A673 (cell line): ENCODE measurements around the gene USP32. TPM values are rescaled to one million over a fixed set of nuclear protein-coding genes. Genes with fewer than 3 reads are reported as not detected.

Experiments
- BruUV-seq: library from RNA; stranded (reverse); fragments of 400-500 nt; replicated peaks from 2 replicates; lab custom pipeline; 2021; lab: Mats Ljungman, UMichigan
- CTCF ChIA-PET: fragments of 300-600 bp; sonication (Branson Sonifier 250); formaldehyde crosslinking; loops from one replicate; lab custom pipeline; 2022; ENCODE audit warnings: antibody characterized with exemption; lab: Charles Lee
- POLR2A ChIA-PET: fragments of 300-600 bp; sonication (Branson Sonifier 250); formaldehyde crosslinking; loops from one replicate; lab custom pipeline; 2022; ENCODE audit warnings: antibody characterized with exemption; ENCODE audit not compliant: low non-redundant PET; lab: Charles Lee
- DNase-seq: peaks from one replicate; pipeline ENCODE4 v3.0.0-alpha.2; 2015; ENCODE audit warnings: low spot score
- H3K27ac ChIP-seq: fragments of 200-600 bp; sonication (generic); 2 replicates; pipeline ENCODE4 v1.5.1; 2016; ENCODE audit warnings: mixed run types, low read depth, mild to moderate bottlenecking, mixed read lengths, antibody characterized with exemption, low read length; ENCODE audit not compliant: poor library complexity, severe bottlenecking
- H3K27me3 ChIP-seq: fragments of 200-600 bp; sonication (generic); replicated peaks from 2 replicates; pipeline ENCODE4 v1.6.1; 2017; ENCODE audit warnings: mixed run types, low read depth, mild to moderate bottlenecking, mixed read lengths, antibody characterized with exemption, low read length; ENCODE audit not compliant: insufficient read depth, poor library complexity
- H3K36me3 ChIP-seq: fragments of 200-600 bp; sonication (generic); 2 replicates; pipeline ENCODE4 v1.6.1; 2016; ENCODE audit warnings: mixed run types, mild to moderate bottlenecking, mixed read lengths, antibody characterized with exemption, low read length; ENCODE audit not compliant: insufficient read depth, poor library complexity, severe bottlenecking
- H3K4me1 ChIP-seq: fragments of 200-600 bp; sonication (generic); 2 replicates; pipeline ENCODE4 v1.6.1; 2017; ENCODE audit warnings: mixed run types, mild to moderate bottlenecking, mixed read lengths, antibody characterized with exemption, low read length; ENCODE audit not compliant: insufficient read depth, poor library complexity, severe bottlenecking
- H3K4me3 ChIP-seq: fragments of 200-600 bp; sonication (generic); 2 replicates; pipeline ENCODE4 v1.5.1; 2016; ENCODE audit warnings: low read depth, mixed run types, mild to moderate bottlenecking, mixed read lengths, low read length; ENCODE audit not compliant: poor library complexity, severe bottlenecking
- H3K9me3 ChIP-seq: fragments of 200-600 bp; sonication (generic); 2 replicates; pipeline ENCODE4 v1.6.1; 2016; ENCODE audit warnings: mixed run types, low read depth, mild to moderate bottlenecking, mixed read lengths, antibody characterized with exemption, low read length; ENCODE audit not compliant: poor library complexity, severe bottlenecking
- EZH2 ChIP-seq: fragments of 200-600 bp; sonication (generic); IDR thresholded peaks from 2 replicates; pipeline ENCODE4 v1.6.1; 2017; ENCODE audit warnings: borderline replicate concordance, low read depth, mild to moderate bottlenecking, mixed read lengths, antibody characterized with exemption, low read length; ENCODE audit not compliant: poor library complexity, severe bottlenecking
- intact Hi-C: fragments of 100-400 bp; cut with micrococcal nuclease; formaldehyde crosslinking; loops from one replicate; pipeline ENCODE4 v1.10.0; 2022; ENCODE audit not compliant: unreplicated experiment
- total RNA-seq: library from RNA; stranded (reverse); gene quantifications from 2 replicates; pipeline ENCODE4 v1.2.3, GENCODE V29; 2021
- TF ChIP-seq, protein P1 (sequence below): fragments of 300-800, 200-600 bp; sonication (generic); conservative IDR thresholded peaks from 2 replicates; pipeline ENCODE4 v1.5.1; 2017; ENCODE audit warnings: low read depth, mild to moderate bottlenecking, antibody characterized with exemption, low read length, moderate library complexity, mixed read lengths

USP32 gene
- total RNA-seq, 1 experiment from 2014 or later = 54.8 TPM

DNA sequence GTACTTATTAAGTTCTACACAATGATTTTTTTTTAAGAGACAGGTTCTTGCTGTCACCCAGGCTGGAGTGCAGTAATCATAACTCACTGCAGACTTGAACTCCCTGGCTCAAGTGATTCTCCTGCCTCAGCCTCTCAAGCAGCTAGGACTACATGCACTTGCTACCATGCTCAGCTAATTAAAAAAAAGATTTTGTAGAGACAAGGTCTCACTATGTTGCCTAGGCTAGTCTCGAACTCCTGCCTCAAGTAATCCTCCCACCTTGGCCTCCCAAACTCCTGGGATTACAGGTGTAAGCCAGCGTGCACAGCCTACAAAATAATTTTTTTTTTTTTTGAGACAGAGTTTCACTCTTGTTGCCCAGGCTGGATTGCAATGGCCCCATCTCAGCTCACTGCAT lies 22.2 kb downstream of the USP32 start:
- no peak for TF ChIP-seq EZH2
- TF ChIP-seq, protein P1, sequence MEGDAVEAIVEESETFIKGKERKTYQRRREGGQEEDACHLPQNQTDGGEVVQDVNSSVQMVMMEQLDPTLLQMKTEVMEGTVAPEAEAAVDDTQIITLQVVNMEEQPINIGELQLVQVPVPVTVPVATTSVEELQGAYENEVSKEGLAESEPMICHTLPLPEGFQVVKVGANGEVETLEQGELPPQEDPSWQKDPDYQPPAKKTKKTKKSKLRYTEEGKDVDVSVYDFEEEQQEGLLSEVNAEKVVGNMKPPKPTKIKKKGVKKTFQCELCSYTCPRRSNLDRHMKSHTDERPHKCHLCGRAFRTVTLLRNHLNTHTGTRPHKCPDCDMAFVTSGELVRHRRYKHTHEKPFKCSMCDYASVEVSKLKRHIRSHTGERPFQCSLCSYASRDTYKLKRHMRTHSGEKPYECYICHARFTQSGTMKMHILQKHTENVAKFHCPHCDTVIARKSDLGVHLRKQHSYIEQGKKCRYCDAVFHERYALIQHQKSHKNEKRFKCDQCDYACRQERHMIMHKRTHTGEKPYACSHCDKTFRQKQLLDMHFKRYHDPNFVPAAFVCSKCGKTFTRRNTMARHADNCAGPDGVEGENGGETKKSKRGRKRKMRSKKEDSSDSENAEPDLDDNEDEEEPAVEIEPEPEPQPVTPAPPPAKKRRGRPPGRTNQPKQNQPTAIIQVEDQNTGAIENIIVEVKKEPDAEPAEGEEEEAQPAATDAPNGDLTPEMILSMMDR = no peak
- Histone ChIP-seq H3K27ac (no peak overlapping the region), H3K4me3 (no peak overlapping the region), H3K27me3 (no peaks in the 10 kb centered on the region), H3K4me1 (no peaks in the 10 kb centered on the region), H3K9me3 (no peaks in the 10 kb centered on the region), H3K36me3 (no peaks in the 10 kb centered on the region)
- BruUV-seq = no TSS peak
- no peak for DNase-seq
- intact Hi-C loops = no loop called here
- CTCF ChIA-PET = no interaction called here
- POLR2A ChIA-PET = no interaction called here

DNA sequence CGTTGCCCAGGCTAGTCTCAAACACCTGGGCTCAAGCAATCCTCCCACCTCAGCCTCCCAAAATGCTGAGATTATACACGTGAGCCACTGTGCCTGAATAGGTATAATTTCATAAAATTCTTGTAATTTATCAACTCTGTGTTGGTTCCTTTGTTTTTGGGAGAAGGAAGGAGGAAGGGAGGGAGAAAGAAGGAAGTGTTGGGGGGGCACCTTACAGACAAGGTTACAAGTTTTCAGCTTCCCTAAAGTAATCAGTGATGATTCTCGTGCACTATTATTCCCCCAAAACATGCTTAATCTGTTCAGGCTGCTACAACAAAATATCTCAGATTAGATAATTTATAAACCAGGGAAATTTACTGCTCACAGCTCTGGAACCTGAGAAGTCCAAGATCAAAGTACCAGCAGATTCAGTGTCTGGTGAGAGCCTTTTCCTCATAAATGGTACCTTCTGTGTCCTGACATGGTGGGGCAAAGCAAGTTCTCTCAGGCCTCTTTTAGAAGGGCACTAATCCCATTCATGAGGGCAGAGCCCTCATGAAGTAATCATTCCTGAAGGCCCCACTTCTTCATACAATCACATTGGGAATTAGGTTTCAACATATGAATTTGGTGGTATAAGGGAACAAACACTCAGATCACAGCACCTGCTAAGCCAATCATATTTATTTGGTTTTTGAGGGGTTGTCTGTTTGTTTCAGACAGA lies 28.1 kb downstream of the USP32 start:
- H3K36me3 ChIP-seq = no peaks in the 10 kb centered on the region
- CTCF ChIA-PET = no interaction called here
- intact Hi-C loops = no loop called here
- POLR2A ChIA-PET = interaction anchor here (0.6 kb wide), 1 partner anchor 32 kb away, joined by 4 read pairs; no protein-coding TSS in a partner anchor
- TF ChIP-seq, protein P1 = no peak
- TF ChIP-seq EZH2 = no peak
- BruUV-seq = no TSS peak
- no peak overlapping the region for H3K4me3 ChIP-seq
- peaks cover 9% of the 10 kb centered on the region for H3K4me1 ChIP-seq
- no peak for DNase-seq
- no peaks in the 10 kb centered on the region for H3K27me3 ChIP-seq
- H3K27ac ChIP-seq = no peak overlapping the region
- H3K9me3 ChIP-seq = no peaks in the 10 kb centered on the region

DNA sequence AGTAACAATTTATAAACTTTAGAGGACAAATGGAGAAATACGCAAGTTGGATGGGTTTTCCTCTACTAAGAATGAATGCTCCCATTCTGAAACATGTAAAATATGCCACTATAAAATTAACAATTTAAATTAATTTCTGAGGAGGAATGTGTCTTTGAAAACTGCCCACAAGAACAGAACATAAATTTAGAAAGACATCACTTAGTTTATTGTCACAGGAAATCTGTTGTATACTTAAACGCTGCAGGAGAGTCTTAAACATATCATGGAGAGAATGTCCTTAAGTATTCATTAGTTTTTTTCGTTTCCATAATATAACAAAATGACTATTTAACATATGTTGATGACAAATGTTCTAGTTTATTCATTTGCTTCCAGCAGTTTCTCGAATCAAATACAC lies 29.6 kb downstream of the USP32 start:
- no peak for DNase-seq
- ChIA-PET POLR2A (no interaction called here), CTCF (no interaction called here)
- H3K36me3 ChIP-seq = no peaks in the 10 kb centered on the region
- H3K27me3 ChIP-seq = no peaks in the 10 kb centered on the region
- no peaks in the 10 kb centered on the region for H3K9me3 ChIP-seq
- BruUV-seq = no TSS peak
- H3K4me1 ChIP-seq = peaks cover 9% of the 10 kb centered on the region
- no peak overlapping the region for H3K4me3 ChIP-seq
- H3K27ac ChIP-seq = no peak overlapping the region
- intact Hi-C loops = no loop called here
- TF ChIP-seq EZH2 = no peak

DNA sequence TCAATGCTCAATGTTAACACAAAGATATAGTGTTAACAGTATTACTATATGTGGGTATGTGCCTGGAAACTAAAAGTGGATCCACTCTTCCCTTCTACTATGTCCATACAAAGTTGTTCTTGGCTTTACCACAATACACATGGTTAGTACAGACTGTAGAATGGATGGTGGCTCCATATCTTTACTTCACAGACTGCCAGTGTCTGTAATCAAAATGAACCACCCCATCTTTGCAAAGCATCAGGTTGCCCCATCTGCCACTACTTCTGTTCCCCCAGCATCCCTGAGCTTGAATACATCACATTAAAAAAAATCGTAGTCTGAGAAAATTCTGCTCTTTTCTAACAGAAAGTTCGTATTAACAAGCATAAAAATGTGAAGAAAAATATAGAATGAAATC lies 30.0 kb downstream of the USP32 start:
- CTCF ChIA-PET = no interaction called here
- no peaks in the 10 kb centered on the region for H3K27me3 ChIP-seq
- H3K4me1 ChIP-seq = peaks cover 9% of the 10 kb centered on the region
- TF ChIP-seq, protein P1 = no peak
- no peak for TF ChIP-seq EZH2
- H3K9me3 ChIP-seq = no peaks in the 10 kb centered on the region
- intact Hi-C loops = no loop called here
- BruUV-seq = no TSS peak
- DNase-seq = no peak
- POLR2A ChIA-PET = no interaction called here
- H3K4me3 ChIP-seq = no peak overlapping the region
- no peak overlapping the region for H3K27ac ChIP-seq
- H3K36me3 ChIP-seq = no peaks in the 10 kb centered on the region
